VCaP (cell line): Measurements from ENCODE around the gene IFITM1.
"Not testable (repeated sequence)": the region's sequence is repeated elsewhere in the genome, so short reads cannot be mapped to it uniquely, and the experiment has no call there.

Experiments
- H3K27ac ChIP-seq: fragments of 450-650 bp; 2 replicates; pipeline ENCODE4 v1.5.1; 2017
- CTCF ChIP-seq: fragments of 450-650 bp; conservative IDR thresholded peaks from 2 replicates; pipeline ENCODE4 v1.5.1; 2017; ENCODE audit warnings: mild to moderate bottlenecking, moderate library complexity

IFITM1 gene

GRCh38 chr11:336659-337198 is 22.9 kb downstream of the IFITM1 start:
- no peak for TF ChIP-seq CTCF
- no peak overlapping the region for H3K27ac ChIP-seq

GRCh38 chr11:337711-338110 is 23.9 kb downstream of the IFITM1 start:
- no peak overlapping the region for H3K27ac ChIP-seq
- no peak for TF ChIP-seq CTCF

- TF ChIP-seq CTCF, result no peak
- H3K27ac ChIP-seq, result no peak overlapping the region
Observed at GRCh38 chr11:339963-340362, 26.1 kb downstream of the IFITM1 start.

- H3K27ac ChIP-seq, result no peak overlapping the region
- TF ChIP-seq CTCF, result no peak
Observed at GRCh38 chr11:340539-341512, 27.0 kb downstream of the IFITM1 start.

- no peak for TF ChIP-seq CTCF
- no peak overlapping the region for H3K27ac ChIP-seq
Observed at GRCh38 chr11:342328-342727, 28.5 kb downstream of the IFITM1 start.

GRCh38 chr11:344836-345578 is 31.2 kb downstream of the IFITM1 start:
- no peak for TF ChIP-seq CTCF
- H3K27ac ChIP-seq, result no peak overlapping the region

GRCh38 chr11:346529-346928 is 32.7 kb downstream of the IFITM1 start:
- no peak for TF ChIP-seq CTCF
- no peak overlapping the region for H3K27ac ChIP-seq

GRCh38 chr11:349270-349954 is 35.6 kb downstream of the IFITM1 start:
- not testable (repeated sequence) for H3K27ac ChIP-seq

- H3K27ac ChIP-seq, result not testable (repeated sequence)
Observed at GRCh38 chr11:350033-350722, 36.3 kb downstream of the IFITM1 start.
